Upper lobe of left lung (tissue), 4 donors: ENCODE measurements around the gene RELCH.

Experiments used
- POLR2A ChIP-seq, 4 donors: fragments of 450-650 bp; IDR thresholded peaks; one replicate each; pipeline ENCODE4 v1.5.1; 2016 to 2017; ENCODE audit warnings: antibody characterized with exemption in 4 of 4, mild to moderate bottlenecking in 2 of 4
- TF ChIP-seq, protein P1 (sequence below), 6 experiments: fragments of 450-650 bp in 4 of 6; fragments of 200-600 bp in 2 of 6; sonication (generic) in 2 of 6; IDR thresholded peaks; one replicate each; pipeline ENCODE4 v1.5.1; 2016 to 2019; ENCODE audit warnings: antibody characterized with exemption in 6 of 6

DNA sequence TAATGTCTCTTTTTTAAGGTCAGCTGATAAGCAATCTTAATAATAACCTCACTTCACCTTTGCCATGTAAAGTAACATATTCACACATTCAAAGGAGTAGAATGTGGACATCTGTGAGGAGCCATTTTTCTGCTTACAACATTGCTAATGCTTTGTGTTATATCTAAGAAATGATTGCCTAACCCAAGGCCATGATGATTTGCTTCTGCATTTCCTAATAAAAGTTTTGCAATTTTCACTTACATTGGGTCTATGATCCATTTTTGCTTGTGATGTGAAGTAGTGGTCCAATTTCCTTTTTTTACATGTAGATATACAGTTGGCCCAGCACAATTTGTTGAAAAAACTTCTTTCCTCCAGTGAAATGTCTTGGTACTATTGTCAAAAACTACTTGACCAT lies 22.0 kb downstream of the RELCH start:
- TF ChIP-seq, protein P1, sequence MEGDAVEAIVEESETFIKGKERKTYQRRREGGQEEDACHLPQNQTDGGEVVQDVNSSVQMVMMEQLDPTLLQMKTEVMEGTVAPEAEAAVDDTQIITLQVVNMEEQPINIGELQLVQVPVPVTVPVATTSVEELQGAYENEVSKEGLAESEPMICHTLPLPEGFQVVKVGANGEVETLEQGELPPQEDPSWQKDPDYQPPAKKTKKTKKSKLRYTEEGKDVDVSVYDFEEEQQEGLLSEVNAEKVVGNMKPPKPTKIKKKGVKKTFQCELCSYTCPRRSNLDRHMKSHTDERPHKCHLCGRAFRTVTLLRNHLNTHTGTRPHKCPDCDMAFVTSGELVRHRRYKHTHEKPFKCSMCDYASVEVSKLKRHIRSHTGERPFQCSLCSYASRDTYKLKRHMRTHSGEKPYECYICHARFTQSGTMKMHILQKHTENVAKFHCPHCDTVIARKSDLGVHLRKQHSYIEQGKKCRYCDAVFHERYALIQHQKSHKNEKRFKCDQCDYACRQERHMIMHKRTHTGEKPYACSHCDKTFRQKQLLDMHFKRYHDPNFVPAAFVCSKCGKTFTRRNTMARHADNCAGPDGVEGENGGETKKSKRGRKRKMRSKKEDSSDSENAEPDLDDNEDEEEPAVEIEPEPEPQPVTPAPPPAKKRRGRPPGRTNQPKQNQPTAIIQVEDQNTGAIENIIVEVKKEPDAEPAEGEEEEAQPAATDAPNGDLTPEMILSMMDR (IDR thresholded peaks at IDR 0.05), result no peak
- no peak for TF ChIP-seq POLR2A (IDR thresholded peaks at IDR 0.05)
